GM19438 (cell line): ENCODE data around the gene ANGPTL5.
"Not testable (repeated sequence)": the region's sequence is repeated elsewhere in the genome, so short reads cannot be mapped to it uniquely, and the experiment has no call there.

Source experiments
- ATAC-seq: cut with Tn5 transposase; IDR thresholded peaks from one replicate; pipeline ENCODE4 v1.9.1; 2021; ENCODE audit warnings: low read depth; ENCODE audit not compliant: unreplicated experiment

ANGPTL5 gene

GRCh38 chr11:101894505-101894904 lies 21.8 kb downstream of the ANGPTL5 start:
- no peak for ATAC-seq

- ATAC-seq = no peak
Observed at GRCh38 chr11:101889767-101890166, 26.6 kb downstream of the ANGPTL5 start.

- no peak for ATAC-seq
Observed at GRCh38 chr11:101885631-101886030, 30.7 kb downstream of the ANGPTL5 start.

GRCh38 chr11:101881586-101881985 lies 34.7 kb downstream of the ANGPTL5 start:
- no peak for ATAC-seq

GRCh38 chr11:101880222-101880621 lies 36.1 kb downstream of the ANGPTL5 start:
- no peak for ATAC-seq

GRCh38 chr11:101872171-101872882 lies 44.0 kb downstream of the ANGPTL5 start:
- no peak for ATAC-seq

- ATAC-seq = no peak
Observed at GRCh38 chr11:101870510-101870909, 45.8 kb downstream of the ANGPTL5 start.

- ATAC-seq = no peak
Observed at GRCh38 chr11:101867951-101868350, 48.4 kb downstream of the ANGPTL5 start.

GRCh38 chr11:101866619-101867491 lies 49.5 kb downstream of the ANGPTL5 start:
- no peak for ATAC-seq

GRCh38 chr11:101864098-101864497 lies 52.2 kb downstream of the ANGPTL5 start:
- no peak for ATAC-seq

GRCh38 chr11:101863361-101863760 lies 53.0 kb downstream of the ANGPTL5 start:
- no peak for ATAC-seq

- no peak for ATAC-seq
Observed at GRCh38 chr11:101862391-101863233, 53.7 kb downstream of the ANGPTL5 start.

- ATAC-seq = peak; percentile 78
Observed at GRCh38 chr11:101860696-101861427, 55.5 kb downstream of the ANGPTL5 start.

GRCh38 chr11:101852260-101852659 lies 64.1 kb downstream of the ANGPTL5 start:
- ATAC-seq = not testable (repeated sequence)

GRCh38 chr11:101848262-101848661 lies 68.1 kb downstream of the ANGPTL5 start:
- ATAC-seq = no peak

- no peak for ATAC-seq
Observed at GRCh38 chr11:101844608-101845007, 71.7 kb downstream of the ANGPTL5 start.

- no peak for ATAC-seq
Observed at GRCh38 chr11:101840704-101841103, 75.6 kb downstream of the ANGPTL5 start.
